IMR-90 (cell line): ENCODE data around the gene CCDC97. TPM values are rescaled to one million over a fixed set of nuclear protein-coding genes. Genes with fewer than 3 reads are reported as not detected.
A peak's percentile ranks its signal among the peaks of the same experiment; 100 is the strongest.

Experiments used
- ATAC-seq: fragments of 200-7000 bp; cut with Tn5 transposase; 2 replicates; pipeline ENCODE4 v1.9.1; 2020; ENCODE audit warnings: low read depth, mild to moderate bottlenecking, moderate library complexity
- BruUV-seq: library from RNA; stranded (reverse); fragments of 400-500 nt; replicated peaks from 2 replicates; lab custom pipeline; 2021; lab: Mats Ljungman, UMichigan
- CTCF ChIA-PET: fragments of 300-600 bp; formaldehyde crosslinking; extraction: SDS; loops from one replicate; lab custom pipeline; 2021; ENCODE audit warnings: antibody characterized with exemption; lab: Yijun Ruan, JAX
- POLR2A ChIA-PET: fragments of 300-600 bp; sonication (Branson Sonifier 250); formaldehyde crosslinking; loops from one replicate; lab custom pipeline; 2022; ENCODE audit warnings: antibody characterized with exemption; ENCODE audit not compliant: unreplicated experiment; lab: Charles Lee
- DNase-seq: peaks from one replicate; pipeline ENCODE4 v3.0.0; 2013
- H2AFZ ChIP-seq: replicated peaks from 2 replicates; pipeline ENCODE3; 2013; ENCODE audit warnings: low read length, mild to moderate bottlenecking; ENCODE audit not compliant: poor library complexity
- H2AK5ac ChIP-seq: 2 replicates; pipeline ENCODE4 v1.6.1; 2013; ENCODE audit warnings: low read depth, low read length, inconsistent platforms
- H2AK9ac ChIP-seq: replicated peaks from 2 replicates; pipeline ENCODE3; 2013; ENCODE audit warnings: mild to moderate bottlenecking, low read depth, low read length, moderate library complexity; ENCODE audit not compliant: poor library complexity
- H2BK120ac ChIP-seq: 2 replicates; pipeline ENCODE4 v1.6.1; 2013; ENCODE audit warnings: low read depth, low read length, inconsistent platforms
- H2BK15ac ChIP-seq: 3 replicates; pipeline ENCODE4 v1.6.1; 2013; ENCODE audit warnings: low read depth, low read length, inconsistent platforms
- H2BK20ac ChIP-seq: 2 replicates; pipeline ENCODE4 v1.6.1; 2013; ENCODE audit warnings: low read depth, mild to moderate bottlenecking, inconsistent platforms, low read length, moderate library complexity
- H2BK5ac ChIP-seq: 2 replicates; pipeline ENCODE4 v1.6.1; 2013; ENCODE audit warnings: mild to moderate bottlenecking, low read depth, low read length, inconsistent platforms; ENCODE audit not compliant: poor library complexity, severe bottlenecking
- H3K14ac ChIP-seq: replicated peaks from 2 replicates; pipeline ENCODE4 v1.6.1; 2013; ENCODE audit warnings: low read depth, low read length, inconsistent platforms
- H3K18ac ChIP-seq: 2 replicates; pipeline ENCODE4 v1.6.1; 2013; ENCODE audit warnings: low read depth, low read length, control low read depth
- H3K23ac ChIP-seq: 2 replicates; pipeline ENCODE4 v1.6.1; 2013; ENCODE audit warnings: low read depth, low read length, inconsistent platforms
- H3K27ac ChIP-seq: 2 replicates; pipeline ENCODE4 v1.5.1; 2013; ENCODE audit warnings: mild to moderate bottlenecking, control low read depth, low read length; ENCODE audit not compliant: insufficient read depth
- H3K27me3 ChIP-seq: 2 replicates; pipeline ENCODE4 v1.6.1; 2013; ENCODE audit warnings: low read length; ENCODE audit not compliant: control insufficient read depth, insufficient read depth
- H3K36me3 ChIP-seq: 2 replicates; pipeline ENCODE4 v1.6.1; 2013; ENCODE audit warnings: low read length, mixed read lengths; ENCODE audit not compliant: control insufficient read depth, insufficient read depth
- H3K4ac ChIP-seq: 2 replicates; pipeline ENCODE4 v1.6.1; 2013; ENCODE audit warnings: low read depth, low read length, inconsistent platforms
- H3K4me1 ChIP-seq: 2 replicates; pipeline ENCODE4 v1.6.1; 2013; ENCODE audit warnings: low read length, mixed read lengths; ENCODE audit not compliant: control insufficient read depth, insufficient read depth
- H3K4me2 ChIP-seq: 2 replicates; pipeline ENCODE4 v1.6.1; 2013; ENCODE audit warnings: low read depth, mild to moderate bottlenecking, control low read depth, low read length, moderate library complexity
- H3K4me3 ChIP-seq: 2 replicates; pipeline ENCODE4 v1.5.1; 2013; ENCODE audit warnings: low read depth, mild to moderate bottlenecking, control low read depth, low read length, moderate library complexity; ENCODE audit not compliant: insufficient read depth
- H3K56ac ChIP-seq: 2 replicates; pipeline ENCODE4 v1.6.1; 2013; ENCODE audit warnings: low read length, inconsistent platforms; ENCODE audit not compliant: insufficient read depth; ENCODE audit errors: extremely low read depth
- H3K79me1 ChIP-seq, 2 experiments: 2 replicates each; pipeline ENCODE4 v1.6.1; 2013; ENCODE audit warnings: low read length in 2 of 2, inconsistent platforms in 1 of 2, low read depth in 1 of 2
- H3K9ac ChIP-seq: 2 replicates; pipeline ENCODE4 v1.6.1; 2013; ENCODE audit warnings: low read depth, low read length, control low read depth
- H3K9me1 ChIP-seq: 2 replicates; pipeline ENCODE4 v1.6.1; 2013; ENCODE audit warnings: low read length, inconsistent platforms; ENCODE audit not compliant: insufficient read depth
- H3K9me3 ChIP-seq: 2 replicates; pipeline ENCODE4 v1.6.1; 2013; ENCODE audit warnings: low read length; ENCODE audit not compliant: control insufficient read depth, insufficient read depth
- H4K20me1 ChIP-seq: 2 replicates; pipeline ENCODE4 v1.6.1; 2013; ENCODE audit warnings: low read length, inconsistent platforms; ENCODE audit not compliant: insufficient read depth
- H4K5ac ChIP-seq: 2 replicates; pipeline ENCODE4 v1.6.1; 2013; ENCODE audit warnings: mild to moderate bottlenecking, low read depth, low read length, control low read depth
- H4K8ac ChIP-seq, 2 experiments: 2 replicates each; pipeline ENCODE4 v1.6.1; 2013; ENCODE audit warnings: low read depth in 2 of 2, low read length in 2 of 2, control low read depth in 1 of 2, inconsistent platforms in 1 of 2
- H4K91ac ChIP-seq: 2 replicates; pipeline ENCODE4 v1.6.1; 2013; ENCODE audit warnings: low read depth, low read length, inconsistent platforms; ENCODE audit not compliant: insufficient read depth
- BHLHE40 ChIP-seq: fragments of 150-350 bp; IDR thresholded peaks from 2 replicates; pipeline ENCODE4 v1.6.1; 2016; ENCODE audit warnings: mild to moderate bottlenecking, low read depth, low read length
- CEBPB ChIP-seq: IDR thresholded peaks from 2 replicates; pipeline ENCODE4 v1.6.1; 2012; ENCODE audit warnings: low read depth, low read length, improper control_type of control experiment
- MAFK ChIP-seq: IDR thresholded peaks from 2 replicates; pipeline ENCODE4 v1.6.1; 2012; ENCODE audit warnings: low read depth, low read length, improper control_type of control experiment
- MAZ ChIP-seq: IDR thresholded peaks from 2 replicates; pipeline ENCODE4 v1.6.1; 2012; ENCODE audit warnings: low read depth, mild to moderate bottlenecking, low read length, improper control_type of control experiment, moderate library complexity, borderline replicate concordance
- RAD21 ChIP-seq: IDR thresholded peaks from 2 replicates; pipeline ENCODE4 v1.6.1; 2012; ENCODE audit warnings: low read length, improper control_type of control experiment
- RFX5 ChIP-seq: IDR thresholded peaks from 2 replicates; pipeline ENCODE4 v1.8.0; 2012; ENCODE audit warnings: low read depth, mild to moderate bottlenecking, low read length, moderate library complexity
- SMC3 ChIP-seq: fragments of 150-350 bp; IDR thresholded peaks from 2 replicates; pipeline ENCODE4 v1.6.1; 2016; ENCODE audit warnings: low read depth, mild to moderate bottlenecking, antibody characterized with exemption, low read length, moderate library complexity
- USF2 ChIP-seq: fragments of 150-350 bp; IDR thresholded peaks from 2 replicates; pipeline ENCODE4 v1.6.1; 2017; ENCODE audit warnings: mild to moderate bottlenecking, antibody characterized with exemption, low read length, low read depth
- WGBS, 2 experiments: methylation state at CpG; one replicate each; pipeline versions ENCODE4 v1.1.5 to v1.1.7; 2013; ENCODE audit warnings: missing lambda C conversion rate in 2 of 2; ENCODE audit not compliant: insufficient read length in 1 of 2; ENCODE audit errors: extremely low coverage in 2 of 2; 5-methylcytosine and 5-hydroxymethylcytosine counted together
- dilution Hi-C: fragments of 300-500 bp; cut with HindIII; formaldehyde crosslinking; loops from one replicate; pipeline ENCODE4 v1.14.3; 2018; ENCODE audit warnings: low sequenced_read_pairs; ENCODE audit not compliant: unreplicated experiment
- in situ Hi-C: fragments of 300-500 bp; cut with MboI; formaldehyde crosslinking; loops from 3 replicates; pipeline ENCODE4 v1.14.3; 2019; ENCODE audit warnings: low sequenced_read_pairs, inconsistent platforms, mixed read lengths
- intact Hi-C: fragments of 100-400 bp; cut with micrococcal nuclease; formaldehyde crosslinking; loops from 2 replicates; pipeline ENCODE4 v1.10.0; 2022
- polyA plus RNA-seq, 3 experiments: library from polyadenylated mRNA; depleted of rRNA; stranded (reverse); fragments of >200 nt; gene quantifications; 2 replicates each; pipeline ENCODE4 v1.2.3, GENCODE V29; 2012; ENCODE audit warnings: low replicate concordance in 1 of 3
- total RNA-seq: library from RNA; depleted of rRNA; stranded (reverse); fragments of >200 nt; gene quantifications from 2 replicates; pipeline ENCODE4 v1.2.3, GENCODE V29; 2012

CCDC97 gene
- total and polyA plus RNA-seq, 2 of the 4 experiments (the other 2 are of a cell fraction) = 4.1 to 11.0 TPM

- Histone ChIP-seq H4K20me1 (peaks cover 59% of the 10 kb centered on the region), H3K4me1 (peaks cover 24% of the 10 kb centered on the region), H4K91ac (no peak overlapping the region), H2AK5ac (no peak overlapping the region; the same call in 1 of the 2 replicates), H4K5ac (no peak overlapping the region), H3K56ac (no peak overlapping the region), H2BK15ac (no peak overlapping the region), H3K9ac (no peak overlapping the region), H3K27ac (no peak overlapping the region), H2BK20ac (no peak overlapping the region), H3K18ac (no peak overlapping the region), H3K9me3 (no peaks in the 10 kb centered on the region), H2AK9ac (peak overlapping the region; percentile 44), H2BK120ac (no peak overlapping the region), H4K8ac (no peak overlapping the region), H3K9me1 (peaks cover 25% of the 10 kb centered on the region), H3K4ac (no peak overlapping the region), H3K23ac (peak overlapping the region; percentile 40; the same call in 1 of the 2 replicates), H3K79me1 (peaks cover 54 to 80% of the 10 kb centered on the region in 2 experiments), H2AFZ (no peak overlapping the region), H3K27me3 (no peaks in the 10 kb centered on the region), H3K14ac (peak overlapping the region; percentile 10; the same call in 1 of the 2 replicates), H2BK5ac (no peak overlapping the region), H3K4me2 (no peak overlapping the region; the same call in 1 of the 2 replicates), H3K36me3 (peaks cover 77% of the 10 kb centered on the region), H3K4me3 (no peak overlapping the region)
- CTCF ChIA-PET = interaction anchor here (0.6 to 1.5 kb wide), 3 partner anchors 9 to 86 kb away, joined by 3 to 4 read pairs (median 4); no protein-coding TSS in a partner anchor
- in situ Hi-C loops (no loop called here), dilution Hi-C loops (no loop called here), intact Hi-C loops (no loop called here)
- DNase-seq (peak; percentile 82), ATAC-seq (peak; percentile 55)
- BruUV-seq = no TSS peak
- no CpG with 5 or more reads among the region's 4 CpGs for WGBS, 2 experiments
- POLR2A ChIA-PET = no interaction called here
- TF ChIP-seq USF2 (no peak), RAD21 (no peak), MAFK (peak; percentile 75), SMC3 (no peak), RFX5 (no peak), BHLHE40 (no peak), MAZ (peak; percentile 59; the same call in 1 of the 2 replicates), CEBPB (no peak)
Observed at GRCh38 chr19:41298348-41298964, 11.5 kb upstream of the CCDC97 start.
